RWPE1 (cell line): ENCODE results near the gene ARL5B.
A peak's percentile ranks its signal among the peaks of the same experiment; 100 is the strongest.
"Not testable (repeated sequence)": the region's sequence is repeated elsewhere in the genome, so short reads cannot be mapped to it uniquely, and the experiment has no call there.

Experiments
- CTCF ChIA-PET: fragments of 350-600 bp; sonication (Branson Sonifier 250); formaldehyde crosslinking; extraction: SDS; loops from one replicate; lab custom pipeline; 2021; lab: Yijun Ruan, JAX
- POLR2A ChIA-PET: fragments of 400-600 bp; formaldehyde crosslinking; extraction: SDS; loops from one replicate; lab custom pipeline; 2020; ENCODE audit warnings: antibody characterized with exemption; ENCODE audit not compliant: low non-redundant PET; lab: Yijun Ruan, JAX
- DNase-seq: peaks from one replicate; pipeline ENCODE4 v3.0.0; 2012; ENCODE audit warnings: low spot score
- H3K27ac ChIP-seq: fragments of 450-650 bp; 2 replicates; pipeline ENCODE4 v1.5.1; 2017
- TF ChIP-seq, protein P1 (sequence below): fragments of 450-650 bp; conservative IDR thresholded peaks from 2 replicates; pipeline ENCODE4 v1.5.1; 2017; ENCODE audit warnings: low read depth, mild to moderate bottlenecking

The ARL5B gene

DNA sequence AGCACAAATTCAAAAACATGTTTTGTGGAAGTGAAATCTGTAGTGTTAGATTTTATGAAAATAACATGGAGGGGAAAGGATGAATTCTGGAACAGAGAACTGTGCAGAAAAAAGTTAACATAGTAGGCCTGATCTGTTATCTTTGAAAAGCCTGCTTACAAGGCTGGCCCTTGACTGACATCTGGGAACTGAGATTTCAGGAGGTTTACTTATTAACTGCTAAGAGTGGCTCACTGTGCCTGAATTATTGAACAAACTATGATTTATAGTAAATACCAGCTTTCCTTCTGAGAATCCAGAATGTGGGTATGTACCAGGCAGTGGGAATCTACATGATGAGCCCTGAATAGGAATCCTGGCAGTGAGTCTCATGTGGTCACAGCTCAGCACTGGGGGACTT, 38.4 kb upstream of the ARL5B start:
- POLR2A ChIA-PET: no interaction called here
- CTCF ChIA-PET: no interaction called here
- TF ChIP-seq, protein P1, sequence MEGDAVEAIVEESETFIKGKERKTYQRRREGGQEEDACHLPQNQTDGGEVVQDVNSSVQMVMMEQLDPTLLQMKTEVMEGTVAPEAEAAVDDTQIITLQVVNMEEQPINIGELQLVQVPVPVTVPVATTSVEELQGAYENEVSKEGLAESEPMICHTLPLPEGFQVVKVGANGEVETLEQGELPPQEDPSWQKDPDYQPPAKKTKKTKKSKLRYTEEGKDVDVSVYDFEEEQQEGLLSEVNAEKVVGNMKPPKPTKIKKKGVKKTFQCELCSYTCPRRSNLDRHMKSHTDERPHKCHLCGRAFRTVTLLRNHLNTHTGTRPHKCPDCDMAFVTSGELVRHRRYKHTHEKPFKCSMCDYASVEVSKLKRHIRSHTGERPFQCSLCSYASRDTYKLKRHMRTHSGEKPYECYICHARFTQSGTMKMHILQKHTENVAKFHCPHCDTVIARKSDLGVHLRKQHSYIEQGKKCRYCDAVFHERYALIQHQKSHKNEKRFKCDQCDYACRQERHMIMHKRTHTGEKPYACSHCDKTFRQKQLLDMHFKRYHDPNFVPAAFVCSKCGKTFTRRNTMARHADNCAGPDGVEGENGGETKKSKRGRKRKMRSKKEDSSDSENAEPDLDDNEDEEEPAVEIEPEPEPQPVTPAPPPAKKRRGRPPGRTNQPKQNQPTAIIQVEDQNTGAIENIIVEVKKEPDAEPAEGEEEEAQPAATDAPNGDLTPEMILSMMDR: no peak
- no peak for DNase-seq
- no peak overlapping the region for H3K27ac ChIP-seq

DNA sequence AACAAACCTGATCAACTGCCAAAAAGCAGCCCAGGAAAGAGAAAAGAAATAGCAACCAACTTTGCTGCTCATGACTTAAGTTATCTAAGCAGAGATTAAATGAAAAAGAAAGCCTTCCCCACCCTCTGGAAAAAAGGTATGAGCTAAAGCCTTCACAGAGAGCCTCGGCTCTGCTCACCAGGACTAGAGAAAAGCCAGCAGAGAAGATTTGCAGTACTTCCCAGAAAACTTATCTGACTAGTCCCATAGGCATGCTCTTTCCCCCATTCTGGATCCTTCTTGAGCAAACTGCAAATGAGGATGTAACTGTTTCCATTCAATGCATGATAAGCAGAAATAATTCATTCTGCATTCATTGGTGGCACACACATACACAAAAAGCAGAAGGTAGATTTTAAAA, 35.6 kb upstream of the ARL5B start:
- DNase-seq, POLR2A ChIA-PET, CTCF ChIA-PET, H3K27ac ChIP-seq: not testable (repeated sequence)

DNA sequence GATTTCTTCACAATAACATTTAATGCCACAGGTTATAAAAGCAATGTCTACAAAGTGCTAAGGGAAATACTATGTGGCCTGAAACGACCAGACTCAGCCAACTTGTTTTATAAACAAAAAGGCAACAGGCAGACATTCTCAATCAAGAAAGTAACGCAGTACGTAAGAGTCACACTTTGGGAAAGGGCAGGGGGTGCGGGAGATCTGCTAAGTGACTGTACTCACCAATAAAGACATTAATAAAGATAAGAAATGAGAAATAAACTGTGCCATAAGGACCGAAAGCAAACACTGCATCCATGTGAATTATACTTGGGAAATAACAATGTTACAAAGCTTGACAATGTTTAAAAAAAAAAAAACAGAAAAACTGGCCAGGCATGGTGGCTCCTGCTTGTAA, 33.3 kb upstream of the ARL5B start:
- CTCF ChIA-PET: no interaction called here
- TF ChIP-seq, protein P1: no peak
- H3K27ac ChIP-seq: peak overlapping the region; percentile 70
- DNase-seq: no peak
- POLR2A ChIA-PET: no interaction called here

DNA sequence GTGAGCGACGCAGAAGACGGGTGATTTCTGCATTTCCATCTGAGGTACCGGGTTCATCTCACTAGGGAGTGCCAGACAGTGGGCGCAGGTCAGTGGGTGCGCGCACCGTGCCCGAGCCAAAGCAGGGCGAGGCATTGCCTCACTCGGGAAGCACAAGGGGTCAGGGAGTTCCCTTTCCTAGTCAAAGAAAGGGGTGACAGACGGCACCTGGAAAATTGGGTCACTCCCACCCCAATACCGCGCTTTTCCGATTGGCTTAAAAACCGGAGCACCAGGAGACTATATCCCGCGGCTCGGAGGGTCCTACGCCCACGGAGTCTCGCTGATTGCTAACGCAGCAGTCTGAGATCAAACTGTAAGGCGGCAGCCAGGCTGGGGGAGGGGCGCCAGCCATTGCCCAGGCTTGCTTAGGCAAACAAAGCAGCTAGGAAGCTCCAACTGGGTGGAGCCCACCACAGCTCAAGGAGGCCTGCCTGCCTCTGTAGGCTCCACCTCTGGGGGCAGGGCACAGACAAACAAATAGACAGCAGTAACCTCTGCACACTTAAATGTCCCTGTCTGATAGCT, 31.7 kb upstream of the ARL5B start:
- POLR2A ChIA-PET, CTCF ChIA-PET, DNase-seq: not testable (repeated sequence)
- peak overlapping the region; percentile 92 for H3K27ac ChIP-seq

DNA sequence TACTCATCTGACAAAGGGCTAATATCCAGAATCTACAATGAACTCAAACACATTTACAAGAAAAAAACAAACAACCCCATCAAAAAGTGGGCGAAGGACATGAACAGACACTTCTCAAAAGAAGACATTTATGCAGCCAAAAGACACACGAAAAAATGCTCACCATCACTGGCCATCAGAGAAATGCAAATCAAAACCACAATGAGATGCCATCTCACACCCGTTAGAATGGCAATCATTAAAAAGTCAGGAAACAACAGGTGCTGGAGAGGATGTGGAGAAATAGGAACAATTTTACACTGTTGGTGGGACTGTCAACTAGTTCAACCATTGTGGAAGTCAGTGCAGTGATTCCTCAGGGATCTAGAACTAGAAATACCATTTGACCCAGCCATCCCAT, 26.7 kb upstream of the ARL5B start:
- DNase-seq, H3K27ac ChIP-seq, CTCF ChIA-PET, POLR2A ChIA-PET: not testable (repeated sequence)

DNA sequence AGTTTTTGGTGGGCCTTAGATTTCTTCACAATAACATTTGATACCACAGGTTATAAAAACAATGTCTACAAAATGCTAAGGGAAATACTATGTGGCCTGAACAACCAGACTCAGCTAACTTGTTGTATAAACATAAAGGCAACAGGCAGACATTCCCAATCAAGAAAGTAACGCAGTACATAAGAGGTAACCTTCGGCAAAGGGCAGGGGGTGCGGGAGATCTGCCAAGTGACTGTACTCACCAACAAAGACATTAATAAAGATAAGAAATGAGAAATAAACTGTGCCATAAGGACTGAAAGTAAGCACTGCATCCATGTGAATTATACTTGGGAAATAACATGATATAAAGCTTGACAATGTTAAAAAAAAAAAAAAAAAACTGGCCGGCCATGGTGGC, 23.2 kb upstream of the ARL5B start:
- POLR2A ChIA-PET: interaction anchor here (0.6 kb wide), 1 partner anchor 23 kb away, joined by 6 read pairs; the partner anchor contains the start of gene ARL5B
- CTCF ChIA-PET: no interaction called here
- TF ChIP-seq, protein P1: no peak
- no peak overlapping the region for H3K27ac ChIP-seq
- DNase-seq: no peak

DNA sequence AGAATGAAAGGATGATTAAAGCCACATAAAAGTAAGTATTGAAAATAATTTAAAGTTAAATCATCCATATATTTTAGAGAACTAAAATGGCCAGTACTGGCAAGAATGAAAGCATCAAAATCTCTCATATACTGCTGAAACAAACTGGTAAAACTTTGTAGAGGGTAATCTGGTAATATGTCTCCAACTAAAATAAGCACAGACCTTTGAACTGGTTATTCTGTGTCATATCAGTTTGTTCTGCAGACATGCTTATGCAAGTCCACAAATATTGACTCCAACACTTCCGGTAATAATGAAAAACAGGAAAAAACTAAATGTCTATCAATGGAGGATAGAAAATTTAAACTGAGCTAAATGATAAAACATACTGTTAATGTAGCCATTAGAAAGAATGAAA, 21.8 kb upstream of the ARL5B start:
- POLR2A ChIA-PET, DNase-seq, CTCF ChIA-PET, H3K27ac ChIP-seq: not testable (repeated sequence)

DNA sequence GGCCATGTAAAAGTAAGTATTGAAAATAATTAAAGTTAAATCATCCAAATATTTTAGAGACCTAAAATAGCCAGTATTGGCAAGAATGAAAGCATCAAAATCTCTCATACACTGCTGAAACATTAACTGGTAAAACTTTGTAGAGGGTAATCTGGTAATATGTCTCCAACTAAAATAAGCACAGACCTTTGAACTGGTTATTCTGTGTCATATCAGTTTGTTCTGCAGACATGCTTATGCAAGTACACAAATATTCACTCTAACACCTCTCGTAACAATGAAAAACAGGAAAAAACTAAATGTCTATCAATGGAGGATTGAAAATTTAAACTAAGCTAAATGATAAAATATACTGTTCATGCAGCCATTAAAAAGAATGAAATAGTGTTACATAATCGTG, 19.5 kb upstream of the ARL5B start:
- POLR2A ChIA-PET, CTCF ChIA-PET, DNase-seq, H3K27ac ChIP-seq: not testable (repeated sequence)

DNA sequence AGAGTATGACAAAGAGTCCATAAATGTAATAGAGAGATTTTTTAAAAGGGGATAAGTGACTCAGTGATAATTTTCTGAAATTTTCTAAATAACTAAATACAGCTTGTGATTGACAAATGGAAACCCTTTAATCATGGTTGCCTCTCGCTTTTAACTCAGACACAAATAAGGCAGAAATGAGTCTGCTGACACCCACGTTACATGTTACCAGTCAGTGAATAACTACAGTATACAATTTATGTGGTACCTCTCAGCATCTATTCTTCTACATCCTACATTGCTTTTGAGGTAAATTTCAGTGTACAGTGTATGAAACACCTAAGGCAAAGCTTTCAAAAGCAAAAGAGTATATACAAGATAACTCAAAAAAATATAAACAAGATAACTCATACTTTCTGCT, 12.1 kb upstream of the ARL5B start:
- ChIA-PET CTCF (interaction anchor here (0.6 kb wide), 1 partner anchor 1467 kb away, joined by 4 read pairs; no protein-coding TSS in a partner anchor), POLR2A (no interaction called here)
- TF ChIP-seq, protein P1: no peak
- no peak overlapping the region for H3K27ac ChIP-seq
- no peak for DNase-seq
